Measurements from ENCODE around the gene CBX8. TPM values are rescaled to one million over a fixed set of nuclear protein-coding genes. Genes with fewer than 3 reads are reported as not detected.

CBX8 gene
- total RNA-seq, 1 donor: 1.5 TPM

DNA sequence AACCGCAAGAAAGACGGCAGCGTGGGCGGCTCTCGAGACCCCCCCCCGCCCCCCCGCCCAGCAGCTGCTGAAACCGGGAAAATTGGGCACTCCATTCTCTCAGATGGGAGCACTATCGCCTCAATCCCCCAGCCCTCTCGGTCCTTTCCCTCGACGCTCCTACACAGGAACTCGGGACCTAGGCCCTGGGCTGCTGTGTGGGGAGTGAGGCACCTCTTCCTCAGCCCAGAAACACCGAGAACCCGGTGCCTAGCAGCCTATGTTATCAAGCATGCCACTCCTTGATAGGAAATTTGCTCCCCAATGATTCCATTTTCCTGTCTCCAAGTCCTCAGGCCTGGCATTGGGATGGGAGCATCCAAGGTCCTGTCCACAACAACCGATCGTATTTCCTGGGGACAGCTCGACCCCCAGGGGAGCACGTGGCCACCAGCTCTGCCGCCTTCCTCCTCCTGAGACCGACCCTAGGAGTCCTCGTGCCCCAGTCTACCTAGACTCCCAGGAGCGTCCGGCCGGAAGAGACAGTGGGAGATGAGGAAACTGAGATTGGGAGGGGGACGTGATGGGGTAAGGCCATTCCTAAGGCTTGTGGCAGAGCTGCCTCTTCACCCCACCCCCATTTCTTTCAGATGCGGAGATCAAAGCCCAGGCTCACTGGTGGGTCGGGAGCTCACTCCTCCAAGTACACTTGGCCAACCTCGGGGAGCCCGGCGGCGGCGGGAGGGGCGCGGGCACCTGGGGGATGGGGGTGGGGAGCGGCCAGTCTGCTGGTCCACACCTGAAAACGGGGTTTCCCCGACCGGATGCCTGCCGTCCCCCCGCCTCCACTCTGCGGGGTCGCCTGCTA lies 17.5 kb upstream of the CBX8 start:
- no peak overlapping the region for H3K4me3 ChIP-seq (ENCODE audit: low read depth, low read length)
- no peak for DNase-seq (ENCODE audit: low read depth)
- TF ChIP-seq, protein P1, sequence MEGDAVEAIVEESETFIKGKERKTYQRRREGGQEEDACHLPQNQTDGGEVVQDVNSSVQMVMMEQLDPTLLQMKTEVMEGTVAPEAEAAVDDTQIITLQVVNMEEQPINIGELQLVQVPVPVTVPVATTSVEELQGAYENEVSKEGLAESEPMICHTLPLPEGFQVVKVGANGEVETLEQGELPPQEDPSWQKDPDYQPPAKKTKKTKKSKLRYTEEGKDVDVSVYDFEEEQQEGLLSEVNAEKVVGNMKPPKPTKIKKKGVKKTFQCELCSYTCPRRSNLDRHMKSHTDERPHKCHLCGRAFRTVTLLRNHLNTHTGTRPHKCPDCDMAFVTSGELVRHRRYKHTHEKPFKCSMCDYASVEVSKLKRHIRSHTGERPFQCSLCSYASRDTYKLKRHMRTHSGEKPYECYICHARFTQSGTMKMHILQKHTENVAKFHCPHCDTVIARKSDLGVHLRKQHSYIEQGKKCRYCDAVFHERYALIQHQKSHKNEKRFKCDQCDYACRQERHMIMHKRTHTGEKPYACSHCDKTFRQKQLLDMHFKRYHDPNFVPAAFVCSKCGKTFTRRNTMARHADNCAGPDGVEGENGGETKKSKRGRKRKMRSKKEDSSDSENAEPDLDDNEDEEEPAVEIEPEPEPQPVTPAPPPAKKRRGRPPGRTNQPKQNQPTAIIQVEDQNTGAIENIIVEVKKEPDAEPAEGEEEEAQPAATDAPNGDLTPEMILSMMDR (IDR thresholded peaks at IDR 0.05; ENCODE audit: insufficient read depth, low read length): no peak

DNA sequence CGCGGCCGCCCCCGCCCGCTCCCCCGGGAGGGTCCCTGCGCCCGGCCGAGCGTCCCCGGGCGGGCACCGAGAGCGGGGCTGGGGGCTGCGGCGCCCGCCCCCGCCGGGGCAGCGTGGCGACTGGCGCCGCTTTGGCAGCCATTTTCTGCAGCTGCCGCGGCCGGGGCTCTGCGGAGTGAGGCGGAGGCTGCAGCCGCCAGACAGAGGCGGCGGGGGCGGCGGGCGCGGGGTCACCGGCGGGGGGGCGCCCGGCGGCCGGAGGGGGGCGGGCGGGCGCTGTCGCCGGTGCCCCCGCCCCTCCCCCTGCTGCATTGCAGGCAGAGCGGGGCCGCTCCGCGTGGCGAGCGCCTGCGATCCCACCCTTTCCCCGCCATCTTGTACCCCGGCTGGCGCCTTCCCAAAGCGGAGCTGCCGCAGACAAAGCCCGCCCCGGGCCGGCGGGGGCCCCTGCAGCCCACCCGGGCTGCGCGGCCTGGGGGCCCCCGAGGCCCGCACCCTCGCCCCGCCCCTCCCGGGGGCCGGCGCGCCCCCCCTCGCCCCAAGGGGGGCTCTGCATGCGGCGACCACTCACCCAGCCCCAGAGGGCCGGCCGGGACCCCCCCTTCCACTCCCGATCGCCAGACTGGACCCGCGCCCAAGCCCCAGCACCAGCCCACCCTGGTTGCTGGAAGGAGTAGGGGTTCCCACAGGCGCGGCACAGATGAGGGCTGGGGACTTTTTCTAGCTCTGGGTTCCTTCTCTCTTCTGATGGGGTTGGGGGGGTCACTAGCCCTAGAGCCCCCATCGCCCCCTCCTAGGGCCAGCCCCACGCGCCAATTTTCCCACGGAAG lies 16.6 kb upstream of the CBX8 start:
- TF ChIP-seq, protein P1 (IDR thresholded peaks at IDR 0.05; ENCODE audit: insufficient read depth, low read length): no peak
- DNase-seq (ENCODE audit: low read depth): no peak
- H3K4me3 ChIP-seq (ENCODE audit: low read depth, low read length): peak overlapping the region; percentile 31

DNA sequence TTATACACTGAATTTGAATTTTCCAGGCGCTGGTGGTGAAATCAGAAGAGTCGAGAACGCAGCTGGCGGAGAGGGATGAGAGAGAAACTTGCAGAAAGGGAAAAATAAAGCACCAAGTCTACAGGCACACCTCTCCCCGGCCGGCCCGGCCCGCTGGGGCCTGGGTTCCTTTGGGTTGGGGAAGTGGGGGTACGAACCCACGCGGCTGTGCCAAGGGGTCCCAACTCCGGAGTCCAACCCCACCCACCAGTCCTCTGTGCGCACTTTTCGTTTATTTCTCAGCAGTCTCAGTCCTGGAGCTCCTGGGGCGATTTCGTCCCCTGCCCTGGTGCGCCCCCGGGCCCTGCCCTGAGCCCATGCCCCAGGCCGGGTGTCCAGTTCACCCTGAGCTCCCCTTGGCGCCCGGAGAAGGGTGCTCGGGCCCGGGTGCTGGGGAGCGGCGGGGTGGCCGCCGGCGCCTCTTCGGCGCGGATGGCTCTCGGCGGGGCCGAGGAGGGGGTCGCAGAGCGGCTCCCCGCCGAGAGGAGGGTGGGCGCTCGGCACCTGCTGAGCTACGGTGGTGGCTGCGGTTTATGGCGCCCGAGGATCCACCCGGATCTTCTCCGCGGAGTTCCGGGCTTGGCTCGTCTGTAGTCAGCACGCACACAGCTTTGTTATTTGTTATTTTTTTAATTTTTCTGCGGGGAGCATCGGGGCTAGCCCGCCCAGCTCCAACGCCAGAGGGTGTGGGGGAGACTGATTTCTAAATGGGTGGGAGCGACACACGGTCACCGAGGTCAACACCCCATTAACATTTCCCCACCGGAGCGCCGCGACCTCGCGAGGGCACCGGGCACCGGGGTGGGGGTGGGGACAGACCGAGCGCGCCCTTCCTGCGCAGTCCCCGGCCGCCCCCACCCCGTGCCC lies 15.7 kb upstream of the CBX8 start:
- peak overlapping the region; percentile 13 for H3K4me3 ChIP-seq (ENCODE audit: low read depth, low read length)
- TF ChIP-seq, protein P1 (IDR thresholded peaks at IDR 0.05; ENCODE audit: insufficient read depth, low read length): no peak
- no peak for DNase-seq (ENCODE audit: low read depth)

DNA sequence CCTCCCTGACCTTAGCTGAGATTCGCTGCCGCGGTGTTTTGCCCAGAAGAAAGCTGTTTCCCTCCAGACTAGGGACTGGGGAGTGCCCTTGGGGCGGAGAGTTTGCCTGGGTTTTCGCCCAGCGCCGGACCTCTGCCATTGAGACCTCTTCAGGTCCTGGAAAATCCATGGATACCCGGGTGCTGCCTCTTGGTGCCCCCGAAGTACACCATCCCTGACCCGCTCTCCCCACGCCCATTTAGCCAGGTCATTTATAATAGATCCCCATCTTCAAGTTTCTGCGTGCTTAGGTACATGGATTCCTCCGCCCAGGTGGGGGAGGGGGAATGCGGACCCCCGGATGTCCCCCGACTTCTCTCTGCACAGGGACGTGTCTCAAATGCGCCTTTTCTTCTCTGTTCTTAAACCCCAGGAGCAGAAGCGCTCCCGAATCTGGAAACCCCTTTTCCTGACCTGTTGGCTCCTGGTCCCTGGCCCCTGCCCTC lies 15.0 kb upstream of the CBX8 start:
- no peak for DNase-seq (ENCODE audit: low read depth)
- H3K4me3 ChIP-seq (ENCODE audit: low read depth, low read length): no peak overlapping the region
- TF ChIP-seq, protein P1 (IDR thresholded peaks at IDR 0.05; ENCODE audit: insufficient read depth, low read length): no peak

DNA sequence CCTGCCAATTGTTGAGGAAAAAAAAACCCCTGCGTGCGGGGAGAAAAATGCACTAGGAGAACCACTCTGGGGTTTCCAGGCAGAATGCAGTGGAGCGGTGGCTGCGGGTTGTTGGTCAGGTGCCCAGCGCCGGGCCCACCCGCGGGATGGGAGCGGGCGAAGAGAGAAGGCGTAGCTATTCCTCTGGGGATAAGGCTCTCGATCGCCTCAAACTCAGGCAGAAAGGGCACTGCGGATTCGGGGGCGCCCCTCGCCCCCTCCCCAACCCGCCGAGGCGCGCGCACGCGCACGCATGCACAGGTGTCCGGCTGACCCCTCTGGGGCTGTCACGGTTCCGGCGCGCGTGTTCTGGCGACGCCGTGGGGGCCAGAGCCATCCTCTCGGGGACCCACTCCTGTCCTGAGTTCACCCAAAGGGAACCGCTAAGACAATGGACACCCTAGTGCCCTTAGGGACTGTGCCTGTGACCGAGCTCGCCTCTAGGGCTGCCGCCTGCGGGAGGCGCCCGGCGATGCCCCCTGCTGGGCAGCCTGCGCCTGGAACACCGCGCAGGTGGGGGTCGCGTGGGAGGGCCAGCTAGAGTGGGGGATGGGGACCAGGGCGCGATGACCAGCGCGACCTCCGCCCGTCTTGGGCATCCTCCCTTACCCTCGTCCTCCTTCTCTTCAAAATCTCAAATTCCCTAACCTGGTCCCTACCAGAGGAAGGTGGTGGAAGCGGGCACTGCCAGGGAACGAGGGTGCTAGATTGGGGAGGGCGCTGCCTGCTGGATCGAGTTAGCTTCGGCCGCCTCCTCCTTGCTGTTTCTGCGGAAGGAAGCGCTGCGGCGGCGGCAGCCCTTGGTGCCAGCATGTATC lies 14.4 kb upstream of the CBX8 start:
- H3K4me3 ChIP-seq (ENCODE audit: low read depth, low read length): no peak overlapping the region
- no peak for DNase-seq (ENCODE audit: low read depth)
- TF ChIP-seq, protein P1 (IDR thresholded peaks at IDR 0.05; ENCODE audit: insufficient read depth, low read length): peak; percentile 46

Measured in fibroblast of the aortic adventitia (primary cell).